GM12891 (cell line): ENCODE measurements around the gene IFNA14.
"Not testable (repeated sequence)": the region's sequence is repeated elsewhere in the genome, so short reads cannot be mapped to it uniquely, and the experiment has no call there.

Experiments used
- DNase-seq: peaks from one replicate; pipeline ENCODE4 v3.0.0; 2011; ENCODE audit warnings: low spot score; ENCODE audit not compliant: insufficient read length
- FAIRE-seq: peaks from 2 replicates; lab custom pipeline; 2011; peaks lifted over from hg19 to GRCh38; lab: Jason Lieb, UNC
- PAX5 ChIP-seq: IDR thresholded peaks from 2 replicates; pipeline ENCODE4 v1.6.1; 2011; ENCODE audit warnings: low read length, moderate library complexity, mild to moderate bottlenecking; ENCODE audit not compliant: insufficient read depth, severe bottlenecking
- POLR2A ChIP-seq: IDR thresholded peaks from 2 replicates; pipeline ENCODE4 v1.6.1; 2011; ENCODE audit warnings: low read depth, low read length, control low read depth
- POLR2AphosphoS5 ChIP-seq: IDR thresholded peaks from 2 replicates; pipeline ENCODE4 v1.6.1; 2011; ENCODE audit warnings: low read depth, low read length, control low read depth
- POU2F2 ChIP-seq: IDR thresholded peaks from 2 replicates; pipeline ENCODE4 v1.6.1; 2011; ENCODE audit warnings: low read depth, mild to moderate bottlenecking, control low read depth, low read length, moderate library complexity
- SPI1 ChIP-seq: IDR thresholded peaks from 2 replicates; pipeline ENCODE4 v1.6.1; 2011; ENCODE audit warnings: low read depth, low read length, control low read depth
- TAF1 ChIP-seq: IDR thresholded peaks from 2 replicates; pipeline ENCODE4 v1.6.1; 2011; ENCODE audit warnings: low read depth, low read length, control low read depth

Gene IFNA14

DNA sequence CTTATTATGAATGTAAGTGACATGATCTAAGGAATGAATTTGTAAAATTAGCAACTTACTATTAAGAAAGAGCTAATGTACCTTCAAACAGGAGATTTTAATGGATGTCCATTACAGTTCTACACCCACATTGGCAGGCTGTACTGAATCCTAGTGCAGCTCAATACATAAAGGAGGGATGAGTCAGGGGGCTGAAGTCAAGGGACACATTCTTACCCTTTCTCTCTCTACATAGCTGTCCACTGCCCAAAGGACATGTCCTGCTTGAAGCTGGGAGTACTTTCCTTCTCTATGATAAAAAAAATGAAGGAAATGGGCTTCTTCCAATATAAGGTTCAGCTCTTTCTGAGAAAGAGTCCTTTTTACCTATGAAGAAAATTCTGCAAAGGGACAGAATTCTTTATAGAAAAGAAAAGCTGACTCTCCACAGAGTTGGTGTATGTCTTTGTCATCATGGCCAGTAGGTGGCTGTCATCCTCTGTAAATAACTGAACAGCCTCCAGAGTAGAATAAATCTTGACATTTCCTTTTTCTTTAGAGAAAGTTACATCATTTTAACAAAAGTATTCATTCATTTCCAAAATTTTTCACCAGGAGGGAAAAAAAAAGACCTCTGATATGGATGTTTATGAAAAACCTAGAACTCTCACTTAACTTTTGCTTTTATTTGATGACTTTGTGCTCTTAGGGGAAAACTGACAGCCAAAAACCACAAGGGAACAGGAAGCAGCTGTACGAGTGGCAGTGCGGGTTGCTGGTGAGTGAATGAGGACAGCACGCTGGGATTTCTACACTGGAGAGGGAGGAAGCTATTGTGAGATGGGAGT lies 13.1 kb upstream of the IFNA14 start:
- FAIRE-seq (peak; percentile 70), DNase-seq (no peak)
- no peak for TF ChIP-seq POLR2AphosphoS5
- no peak for TF ChIP-seq POLR2A
- TF ChIP-seq SPI1 = no peak
- no peak for TF ChIP-seq PAX5

DNA sequence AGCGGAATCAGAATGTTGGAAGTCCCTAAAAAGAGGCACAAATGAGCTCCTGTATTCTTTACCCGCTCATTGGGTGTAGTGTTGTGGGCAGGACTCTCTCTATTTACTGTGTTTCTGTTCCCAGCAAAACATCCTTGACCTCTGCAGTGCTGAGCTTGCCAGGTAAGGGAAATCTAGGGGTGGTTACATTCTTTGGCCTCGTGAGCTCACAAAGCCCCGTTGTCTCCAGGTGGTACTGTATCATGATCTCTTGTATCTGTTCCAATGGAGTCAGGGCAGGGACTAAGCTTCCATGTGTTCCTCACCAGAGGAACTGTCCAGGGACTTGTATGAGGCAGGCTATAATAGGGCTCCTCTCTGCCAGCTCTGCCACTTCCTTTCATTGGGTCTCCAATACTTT lies 11.8 kb upstream of the IFNA14 start:
- TF ChIP-seq POLR2AphosphoS5 = no peak
- TF ChIP-seq POU2F2 = no peak
- TF ChIP-seq SPI1 = no peak
- no peak for TF ChIP-seq TAF1
- no peak for TF ChIP-seq POLR2A
- no peak for TF ChIP-seq PAX5
- FAIRE-seq = no peak
- no peak for DNase-seq

DNA sequence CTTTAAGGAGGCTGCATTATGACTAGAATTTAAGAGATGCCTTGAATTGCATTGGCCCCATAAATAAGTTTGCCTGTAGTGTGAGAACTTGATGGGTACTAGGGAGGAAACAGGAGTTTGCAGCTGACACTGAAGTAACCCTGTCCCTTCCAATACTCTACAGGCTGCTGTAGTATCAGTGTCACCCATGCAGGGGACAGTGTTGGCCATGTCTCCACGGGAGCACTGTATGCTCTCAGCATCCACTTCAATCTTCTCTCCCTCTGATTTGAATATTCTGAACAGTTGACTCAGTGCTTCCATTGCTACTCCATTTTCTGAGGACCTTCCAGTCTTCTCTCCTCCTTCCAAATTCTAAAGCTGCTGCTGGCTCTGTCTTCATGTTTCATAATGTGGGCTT lies 11.4 kb upstream of the IFNA14 start:
- no peak for TF ChIP-seq TAF1
- no peak for TF ChIP-seq POU2F2
- TF ChIP-seq SPI1 = no peak
- no peak for TF ChIP-seq POLR2AphosphoS5
- no peak for TF ChIP-seq PAX5
- TF ChIP-seq POLR2A = no peak
- FAIRE-seq = no peak
- DNase-seq = no peak

DNA sequence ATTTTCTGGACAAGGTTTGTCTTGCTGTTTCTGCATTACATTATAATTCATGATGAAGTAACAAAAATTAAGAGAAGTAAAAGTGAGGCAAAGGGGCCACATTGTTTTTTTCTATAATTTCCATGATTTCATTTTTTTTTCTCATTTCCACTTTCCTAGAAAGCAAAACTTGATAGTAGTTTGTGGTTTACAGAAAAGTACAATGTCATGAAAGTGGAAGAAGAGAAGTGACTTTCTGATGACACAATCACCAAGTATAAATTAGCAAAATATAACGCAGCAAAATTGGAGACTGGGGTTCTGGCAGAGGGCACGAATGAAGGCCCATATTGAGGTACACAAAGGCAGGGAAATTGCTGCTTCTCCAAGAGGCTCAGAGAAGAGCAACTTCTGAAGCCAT lies 5.0 kb upstream of the IFNA14 start:
- TF ChIP-seq PAX5 (no peak), SPI1 (peak; percentile 46)
- no peak for FAIRE-seq
- DNase-seq = no peak

DNA sequence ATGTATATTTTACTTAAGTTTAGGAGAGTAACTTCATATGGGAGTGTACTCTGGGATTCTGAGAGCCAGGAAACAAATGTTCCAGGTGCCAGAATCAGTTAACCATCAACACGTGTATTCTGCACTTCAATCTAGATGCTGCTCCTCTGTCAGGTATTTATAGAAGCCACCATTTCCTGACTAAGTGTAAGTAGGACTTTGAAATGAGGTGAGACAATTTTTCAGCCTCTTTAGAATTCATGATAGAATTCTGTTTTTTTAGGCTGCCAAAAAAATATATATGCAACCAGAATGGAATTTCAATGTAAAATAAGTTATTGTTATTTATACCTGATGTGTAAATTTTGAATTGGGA lies 3.5 kb downstream of the IFNA14 start:
- FAIRE-seq, DNase-seq: not testable (repeated sequence)

DNA sequence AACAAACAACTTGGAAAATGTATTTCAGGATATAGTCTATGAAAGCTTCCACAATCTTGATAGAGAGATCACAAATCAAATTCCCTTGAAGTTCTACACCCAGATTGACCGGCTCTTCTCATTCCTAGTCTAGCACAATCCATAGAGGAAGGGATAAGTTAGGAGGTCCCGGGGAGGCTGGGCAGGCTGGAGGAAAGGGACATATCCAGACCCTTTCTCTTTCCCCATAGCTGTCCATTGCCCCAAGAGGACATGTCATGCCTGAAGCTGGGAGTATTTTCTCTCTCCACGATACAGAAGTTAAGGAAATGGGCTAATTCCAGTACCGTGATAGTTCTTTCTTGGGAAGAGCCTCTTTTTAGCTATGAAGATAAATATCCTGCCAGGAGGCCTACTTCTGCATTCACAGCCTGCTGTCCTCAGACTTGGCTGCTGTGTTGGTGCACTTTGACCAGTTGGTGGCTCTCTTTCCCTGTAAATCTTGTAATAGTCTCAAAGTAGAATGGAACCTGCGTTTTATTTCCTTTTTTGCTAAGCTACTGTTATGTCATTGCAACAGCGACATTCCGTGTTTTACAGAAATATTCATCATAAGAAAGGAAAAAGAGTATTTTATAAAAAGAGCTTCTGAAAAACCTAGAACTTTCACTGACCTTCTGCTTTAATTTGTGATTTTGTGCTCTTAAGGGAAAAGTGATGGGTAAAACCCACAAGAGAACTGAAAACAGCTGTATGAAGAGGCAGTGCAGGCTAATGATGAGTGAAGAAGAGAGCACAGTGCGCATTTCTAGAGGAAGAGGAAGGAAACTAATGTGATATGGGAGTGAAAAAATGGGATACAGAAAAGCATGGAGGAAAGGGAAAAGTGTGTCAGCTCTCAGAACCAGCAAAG lies 4.1 kb downstream of the IFNA14 start:
- peak; percentile 69 for FAIRE-seq
- not testable (repeated sequence) for DNase-seq

DNA sequence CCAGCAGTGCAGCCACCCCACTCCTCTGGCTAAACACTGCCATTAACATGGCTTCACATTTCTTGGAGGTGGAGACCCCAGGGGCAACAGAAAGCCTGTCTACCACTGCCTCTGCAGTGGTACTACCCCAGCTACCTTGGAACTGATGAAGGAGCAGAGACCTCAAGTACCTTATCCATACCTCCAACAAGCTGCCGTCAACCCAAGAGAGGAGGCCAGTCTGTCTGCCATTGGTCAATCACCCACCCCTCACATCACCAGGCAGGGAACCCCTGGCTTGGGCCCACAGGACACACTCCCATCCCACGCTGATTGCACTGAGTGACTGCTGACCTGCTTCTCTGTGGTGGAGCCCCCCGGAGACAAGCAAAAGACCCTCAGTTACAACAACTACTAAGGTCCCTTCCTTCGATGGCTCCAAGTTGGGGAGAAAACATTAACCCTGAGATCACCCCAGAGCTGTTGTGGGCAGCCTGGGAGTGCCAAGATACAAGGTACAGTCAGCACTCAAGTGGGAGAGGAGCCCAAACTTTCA lies 5.6 kb downstream of the IFNA14 start:
- DNase-seq (no peak), FAIRE-seq (no peak)
- TF ChIP-seq PAX5 = no peak
- TF ChIP-seq TAF1 = no peak
- no peak for TF ChIP-seq POU2F2
- TF ChIP-seq POLR2A = no peak
- TF ChIP-seq SPI1 = no peak
- no peak for TF ChIP-seq POLR2AphosphoS5

DNA sequence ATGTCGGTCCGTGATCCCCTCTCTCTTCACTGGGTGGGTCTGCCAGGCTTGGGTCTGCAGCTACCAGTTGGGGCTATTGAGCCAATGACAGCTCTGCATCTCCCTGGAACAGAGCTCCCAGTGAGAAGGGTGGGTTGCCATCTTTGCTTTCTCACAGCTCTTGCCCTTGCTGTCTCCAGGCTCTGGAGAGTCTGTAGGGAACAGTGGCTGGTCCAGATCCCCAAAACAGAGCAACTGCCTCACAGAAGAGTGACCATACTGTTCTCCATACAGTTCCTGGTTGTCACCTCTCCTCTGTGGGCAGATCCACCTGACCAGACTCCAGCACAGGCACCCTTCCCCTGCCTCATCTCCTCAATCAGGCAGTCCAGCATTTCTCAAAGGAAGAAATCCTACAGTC lies 6.5 kb downstream of the IFNA14 start:
- no peak for TF ChIP-seq PAX5
- no peak for TF ChIP-seq TAF1
- no peak for TF ChIP-seq POU2F2
- no peak for TF ChIP-seq POLR2AphosphoS5
- TF ChIP-seq SPI1 = no peak
- no peak for TF ChIP-seq POLR2A
- DNase-seq = no peak
- FAIRE-seq = no peak

DNA sequence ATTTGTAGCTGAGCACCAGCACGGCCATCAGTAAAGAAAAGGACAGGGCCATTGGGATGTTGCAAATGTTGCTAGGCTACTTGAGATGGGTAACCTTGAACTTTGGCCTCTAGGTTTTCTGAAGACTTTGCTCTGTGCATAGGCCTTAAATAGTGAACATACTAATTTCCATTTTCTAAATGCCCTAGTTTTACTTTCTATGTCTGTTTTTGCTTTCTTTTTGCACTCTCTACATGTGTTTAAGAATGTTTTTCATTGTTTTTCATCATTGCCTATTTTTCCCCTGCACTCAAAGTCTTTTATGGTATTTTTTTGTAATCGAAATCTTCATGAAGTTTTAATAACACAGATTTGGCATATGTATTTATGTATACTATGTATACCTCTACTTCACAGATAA lies 11.7 kb downstream of the IFNA14 start, which contains the start of gene IFNA17:
TSS of gene IFNA17 (minus strand) at position 101 of the 400 bp plus-strand sequence. CDS start at position 52, 49 bp downstream.
- no peak for DNase-seq
- FAIRE-seq = no peak
- no peak for TF ChIP-seq PAX5
- TF ChIP-seq POLR2AphosphoS5 = no peak
- no peak for TF ChIP-seq POU2F2
- TF ChIP-seq POLR2A = no peak
- TF ChIP-seq TAF1 = no peak
- no peak for TF ChIP-seq SPI1

DNA sequence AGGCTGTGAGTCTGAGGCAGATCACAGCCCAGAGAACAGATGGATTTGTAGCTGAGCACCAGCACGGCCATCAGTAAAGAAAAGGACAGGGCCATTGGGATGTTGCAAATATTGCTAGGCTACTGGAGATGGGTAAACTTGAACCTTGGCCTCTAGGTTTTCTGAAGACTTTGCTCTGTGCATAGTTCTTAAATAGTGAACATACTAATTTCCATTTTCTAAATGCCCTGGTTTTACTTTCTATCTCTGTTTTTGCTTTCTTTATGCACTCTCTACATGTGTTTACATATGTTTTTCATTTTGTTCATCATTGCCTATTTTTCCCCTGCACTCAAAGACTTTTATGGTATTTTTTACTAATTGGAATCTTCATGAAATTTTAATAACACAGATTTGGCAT lies 22.6 kb downstream of the IFNA14 start, which contains the start of gene IFNA16:
TSS of gene IFNA16 (minus strand) at position 101 of the 400 bp plus-strand sequence. CDS start at position 95, 6 bp downstream.
- FAIRE-seq, DNase-seq: not testable (repeated sequence)

DNA sequence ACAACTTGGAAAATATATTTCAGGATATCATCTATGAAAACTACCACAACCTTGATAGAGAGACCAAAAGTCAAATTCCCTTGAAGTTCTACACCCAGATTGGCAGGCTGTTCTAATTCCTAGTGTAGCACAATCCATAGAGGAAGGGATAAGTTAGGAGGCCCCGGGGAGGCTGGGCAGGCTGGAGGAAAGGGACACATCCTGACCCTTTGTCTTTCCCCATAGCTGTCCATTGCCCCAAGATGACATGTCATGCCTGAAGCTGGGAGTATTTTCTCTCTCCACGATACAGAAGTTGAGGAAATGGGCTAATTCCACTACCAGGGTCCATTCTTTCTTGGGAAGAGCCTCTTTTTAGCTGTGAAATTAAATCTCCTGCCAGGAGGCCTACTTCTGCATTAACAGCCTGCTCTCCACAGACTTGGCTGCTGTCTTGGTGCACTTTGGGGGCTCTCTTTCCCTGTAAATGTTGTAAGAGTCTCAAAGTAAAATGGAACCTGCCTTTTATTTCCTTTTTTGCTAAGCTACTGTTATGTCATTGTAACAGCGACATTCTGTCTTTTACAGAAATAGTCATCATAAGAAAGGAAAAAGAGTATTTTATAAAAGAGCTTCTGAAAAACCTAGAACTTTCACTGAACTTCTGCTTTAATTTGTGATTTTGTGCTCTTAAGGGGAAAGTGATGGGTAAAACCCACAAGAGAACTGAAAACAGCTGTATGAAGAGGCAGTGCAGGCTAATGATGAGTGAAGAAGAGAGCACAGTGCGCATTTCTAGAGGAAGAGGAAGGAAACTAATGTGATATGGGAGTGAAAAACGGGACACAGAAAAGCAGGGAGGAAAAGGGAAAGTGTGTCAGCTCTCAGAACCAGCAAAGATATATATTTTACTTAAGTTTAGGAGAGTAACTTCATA lies 26.1 kb downstream of the IFNA14 start:
- not testable (repeated sequence) for DNase-seq

DNA sequence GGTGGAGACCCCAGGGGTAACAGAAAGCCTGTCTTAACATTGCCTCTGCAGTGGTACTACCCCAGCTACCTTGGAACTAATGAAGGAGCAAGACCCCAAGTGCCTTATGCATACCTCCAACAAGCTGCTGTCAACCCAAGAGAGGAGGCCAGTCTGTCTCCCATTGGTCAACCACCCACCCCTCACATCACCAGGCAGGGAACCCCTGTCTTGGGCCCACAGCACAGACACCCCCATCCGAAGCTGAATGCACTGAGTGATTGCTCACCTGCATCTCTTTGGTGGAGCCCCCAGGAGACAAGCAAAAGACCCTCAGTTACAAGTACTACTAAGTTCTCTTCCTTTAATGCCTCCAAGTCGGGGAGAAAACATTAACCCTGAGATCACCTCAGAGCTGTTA lies 27.6 kb downstream of the IFNA14 start:
- not testable (repeated sequence) for DNase-seq, FAIRE-seq

More for the DNA sequence above, 26.1 kb downstream of the IFNA14 start:
- FAIRE-seq = not testable (repeated sequence)

DNA sequence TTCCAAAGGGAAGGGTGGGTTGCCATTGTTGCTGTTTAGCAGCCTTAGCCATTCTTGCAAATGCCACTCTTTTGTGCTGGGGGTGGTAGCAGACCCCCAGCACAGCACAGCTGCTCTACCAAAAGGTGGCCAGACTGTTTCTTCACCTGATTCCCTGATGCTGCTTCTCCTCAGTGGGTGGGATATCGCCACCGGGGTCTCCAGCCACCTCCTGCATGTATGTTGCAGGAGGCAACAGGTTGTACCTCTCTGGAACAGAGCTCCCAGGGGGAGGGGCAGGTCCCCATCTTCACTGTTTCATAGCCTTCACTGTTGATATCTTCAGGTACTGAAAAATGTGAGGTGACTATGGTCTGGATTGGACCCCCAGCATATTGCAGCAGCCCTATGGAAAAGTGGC lies 29.0 kb downstream of the IFNA14 start:
- not testable (repeated sequence) for DNase-seq, FAIRE-seq
